GM18867 (cell line): ENCODE measurements around the gene CEACAM21.

Experiments
- ATAC-seq: cut with Tn5 transposase; IDR thresholded peaks from one replicate; pipeline ENCODE4 v1.9.1; 2021; ENCODE audit warnings: mild to moderate bottlenecking, moderate library complexity; ENCODE audit not compliant: unreplicated experiment

CEACAM21 gene

GRCh38 chr19:41616792-41617621 is 41.0 kb downstream of the CEACAM21 start:
- ATAC-seq, result no peak

- no peak for ATAC-seq
Observed at GRCh38 chr19:41617941-41618730, 42.2 kb downstream of the CEACAM21 start.

GRCh38 chr19:41619018-41619556 is 43.1 kb downstream of the CEACAM21 start:
- ATAC-seq, result no peak

- ATAC-seq, result no peak
Observed at GRCh38 chr19:41620171-41620570, 44.2 kb downstream of the CEACAM21 start.

GRCh38 chr19:41621226-41621625 is 45.3 kb downstream of the CEACAM21 start:
- ATAC-seq, result no peak

GRCh38 chr19:41621654-41622053 is 45.7 kb downstream of the CEACAM21 start:
- ATAC-seq, result no peak

- ATAC-seq, result no peak
Observed at GRCh38 chr19:41623360-41623759, 47.4 kb downstream of the CEACAM21 start.

- no peak for ATAC-seq
Observed at GRCh38 chr19:41624515-41624914, 48.5 kb downstream of the CEACAM21 start.

- ATAC-seq, result no peak
Observed at GRCh38 chr19:41624937-41625336, 49.0 kb downstream of the CEACAM21 start.

GRCh38 chr19:41626278-41626677 is 50.3 kb downstream of the CEACAM21 start:
- ATAC-seq, result no peak

- no peak for ATAC-seq
Observed at GRCh38 chr19:41626877-41627276, 50.9 kb downstream of the CEACAM21 start, which contains the start of gene CEACAM4. Gene CEACAM4 (minus strand): TSS chr19:41627074. CDS start chr19:41626963, 111 bp downstream.

GRCh38 chr19:41627966-41628675 is 52.2 kb downstream of the CEACAM21 start:
- ATAC-seq, result no peak
